RWPE1 (cell line): ENCODE data around the gene LINGO3.

Source experiments
- CTCF ChIA-PET: fragments of 350-600 bp; sonication (Branson Sonifier 250); formaldehyde crosslinking; extraction: SDS; loops from one replicate; lab custom pipeline; 2021; lab: Yijun Ruan, JAX
- POLR2A ChIA-PET: fragments of 400-600 bp; formaldehyde crosslinking; extraction: SDS; loops from one replicate; lab custom pipeline; 2020; ENCODE audit warnings: antibody characterized with exemption; ENCODE audit not compliant: low non-redundant PET; lab: Yijun Ruan, JAX
- DNase-seq: peaks from one replicate; pipeline ENCODE4 v3.0.0; 2012; ENCODE audit warnings: low spot score
- H3K27ac ChIP-seq: fragments of 450-650 bp; 2 replicates; pipeline ENCODE4 v1.5.1; 2017
- CTCF ChIP-seq: fragments of 450-650 bp; conservative IDR thresholded peaks from 2 replicates; pipeline ENCODE4 v1.5.1; 2017; ENCODE audit warnings: low read depth, mild to moderate bottlenecking

The LINGO3 gene

GRCh38 chr19:2302319-2303210 is 5.4 kb downstream of the LINGO3 start:
- no peak for TF ChIP-seq CTCF
- DNase-seq, result no peak
- H3K27ac ChIP-seq, result no peak overlapping the region
- CTCF ChIA-PET, result interaction anchor here (0.6 kb wide), 1 partner anchor 79 kb away, joined by 3 read pairs; no protein-coding TSS in a partner anchor
- POLR2A ChIA-PET, result interaction anchor here (0.7 kb wide), 1 partner anchor 129 kb away, joined by 3 read pairs; no protein-coding TSS in a partner anchor

GRCh38 chr19:2300533-2300932 is 7.4 kb downstream of the LINGO3 start:
- no peak overlapping the region for H3K27ac ChIP-seq
- no peak for TF ChIP-seq CTCF
- no peak for DNase-seq
- ChIA-PET CTCF (no interaction called here), POLR2A (no interaction called here)

- TF ChIP-seq CTCF, result no peak
- no peak overlapping the region for H3K27ac ChIP-seq
- DNase-seq, result no peak
- ChIA-PET POLR2A (no interaction called here), CTCF (no interaction called here)
These were observed 11.8 kb downstream of the LINGO3 start for GRCh38 chr19:2296141-2296540.

GRCh38 chr19:2294687-2295335 is 13.1 kb downstream of the LINGO3 start:
- ChIA-PET CTCF (interaction anchor here (0.6 to 0.7 kb wide), 2 partner anchors 306 to 814 kb away, joined by 3 read pairs; no protein-coding TSS in a partner anchor), POLR2A (interaction anchor here (0.5 to 0.6 kb wide), 3 partner anchors 8 to 17 kb away, joined by 3 to 8 read pairs (median 6); no protein-coding TSS in a partner anchor)
- H3K27ac ChIP-seq, result no peak overlapping the region
- TF ChIP-seq CTCF, result no peak
- DNase-seq, result no peak

GRCh38 chr19:2291185-2291751 is 16.7 kb downstream of the LINGO3 start:
- no peak overlapping the region for H3K27ac ChIP-seq
- TF ChIP-seq CTCF, result no peak
- CTCF ChIA-PET, result interaction anchor here (0.6 kb wide), 1 partner anchor 24 kb away, joined by 7 read pairs; no protein-coding TSS in a partner anchor
- POLR2A ChIA-PET, result no interaction called here
- DNase-seq, result no peak
